HEK293T (cell line): Measurements from ENCODE around the gene ATG5.

Source experiments
- ELF4 ChIP-seq: fragments of 450-650 bp; IDR thresholded peaks from 2 replicates; pipeline ENCODE4 v1.6.1; 2017; ENCODE audit warnings: antibody characterized with exemption
- FOXA1 ChIP-seq: fragments of 450-650 bp; IDR thresholded peaks from 2 replicates; pipeline ENCODE4 v1.6.1; 2016; ENCODE audit warnings: mild to moderate bottlenecking
- L3MBTL2 ChIP-seq: fragments of 450-650 bp; conservative IDR thresholded peaks from 2 replicates; pipeline ENCODE4 v1.6.1; 2016; ENCODE audit warnings: mild to moderate bottlenecking
- NFRKB ChIP-seq: fragments of 450-650 bp; IDR thresholded peaks from 2 replicates; pipeline ENCODE4 v1.6.1; 2016; ENCODE audit warnings: mild to moderate bottlenecking, moderate library complexity
- SP1 ChIP-seq: fragments of 450-650 bp; IDR thresholded peaks from 2 replicates; pipeline ENCODE4 v1.6.1; 2017
- ZNF384 ChIP-seq: fragments of 450-650 bp; IDR thresholded peaks from 2 replicates; pipeline ENCODE4 v1.6.1; 2016

DNA sequence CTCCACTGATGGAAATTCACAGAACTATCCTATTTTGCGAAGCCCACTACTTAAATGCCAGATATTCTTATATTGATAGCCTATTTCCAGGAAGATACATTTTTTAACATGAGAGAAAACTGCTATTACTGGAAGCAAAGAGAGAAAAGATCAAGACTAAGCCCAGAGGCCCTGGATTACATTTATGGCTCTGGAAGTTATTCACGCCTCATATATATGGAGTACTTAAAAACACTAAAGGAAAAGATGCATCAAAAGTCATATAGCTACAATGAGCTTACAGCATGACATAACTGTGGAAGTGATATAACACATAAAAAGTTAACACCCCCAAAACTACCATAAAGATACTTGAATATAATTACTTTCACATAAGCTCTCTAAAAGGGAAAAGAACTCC lies 19.8 kb downstream of the ATG5 start:
- TF ChIP-seq NFRKB (no peak), ZNF384 (no peak), FOXA1 (no peak), SP1 (no peak), L3MBTL2 (no peak), ELF4 (no peak)
